Tibial artery (tissue), 4 donors: ENCODE measurements around the gene HDHD3.
"Not testable (repeated sequence)": the region's sequence is repeated elsewhere in the genome, so short reads cannot be mapped to it uniquely, and the experiment has no call there.

Experiments used
- DNase-seq, 2 donors: peaks; one replicate each; pipeline ENCODE4 v3.0.0-alpha.2; 2019
- H3K27ac ChIP-seq, 2 donors: fragments of 200-600 bp; sonication (generic) in 1 of 2; 1 replicate in 1 of 2; 2 replicates in 1 of 2; pipeline ENCODE4 v1.5.1; 2018 to 2019; ENCODE audit warnings: mild to moderate bottlenecking in 1 of 2
- H3K27me3 ChIP-seq, 2 donors: fragments of 200-600 bp; sonication (generic) in 1 of 2; one replicate each; pipeline versions ENCODE4 v1.5.1 to v1.6.0; 2016 to 2019
- H3K36me3 ChIP-seq, 3 donors: fragments of 200-600 bp; sonication (generic) in 2 of 3; one replicate each; pipeline ENCODE4 v1.5.1; 2016 to 2019; ENCODE audit warnings: mild to moderate bottlenecking in 2 of 3
- H3K4me1 ChIP-seq, 4 donors: fragments of 200-600 bp; sonication (generic) in 2 of 4; 1 replicate in 3 of 4; 2 replicates in 1 of 4; pipeline ENCODE4 v1.5.1; 2016 to 2019
- H3K4me3 ChIP-seq, 2 donors: fragments of 200-600 bp; sonication (generic) in 1 of 2; 1 replicate in 1 of 2; 2 replicates in 1 of 2; pipeline ENCODE4 v1.5.1; 2018 to 2019; ENCODE audit warnings: mild to moderate bottlenecking in 2 of 2
- H3K9me3 ChIP-seq, 3 donors: fragments of 200-600 bp; sonication (generic) in 1 of 3; one replicate each; pipeline ENCODE4 v1.5.1; 2016 to 2019
- CTCF ChIP-seq, 2 experiments: fragments of 200-600 bp in 1 of 2; fragments of 450-650 bp in 1 of 2; IDR thresholded peaks; one replicate each; pipeline ENCODE4 v1.5.1; 2017 to 2019; ENCODE audit warnings: antibody characterized with exemption in 2 of 2, mild to moderate bottlenecking in 1 of 2, moderate library complexity in 1 of 2
- intact Hi-C: fragments of 100-400 bp; cut with DNase I; formaldehyde crosslinking; loops from one replicate; pipeline ENCODE4 v1.15.0; 2023; ENCODE audit warnings: low total_unique reads

HDHD3 gene

GRCh38 chr9:113369855-113370140 is 7.0 kb downstream of the HDHD3 start:
- peaks cover 0 to 5% (median 0%) of the 10 kb centered on the region in 4 donors for H3K4me1 ChIP-seq
- no peak overlapping the region for H3K27ac ChIP-seq
- DNase-seq, result no peak
- no peaks in the 10 kb centered on the region for H3K27me3 ChIP-seq
- intact Hi-C loops, result loop anchor here (10.0 kb wide), 1 partner anchor 55 kb away; no protein-coding TSS in a partner anchor
- TF ChIP-seq CTCF (IDR thresholded peaks at IDR 0.05), result no peak
- H3K9me3 ChIP-seq, result no peaks in the 10 kb centered on the region
- H3K4me3 ChIP-seq, result no peak overlapping the region
- H3K36me3 ChIP-seq, result peaks cover 17 to 19% (median 17%) of the 10 kb centered on the region in 3 donors

- Histone ChIP-seq H3K9me3 (no peaks in the 10 kb centered on the region), H3K4me1 (peaks cover 0 to 5% (median 0%) of the 10 kb centered on the region in 4 donors), H3K27me3 (no peaks in the 10 kb centered on the region), H3K27ac (no peak overlapping the region), H3K36me3 (peaks cover 11 to 16% (median 16%) of the 10 kb centered on the region in 3 donors), H3K4me3 (no peak overlapping the region)
- TF ChIP-seq CTCF (IDR thresholded peaks at IDR 0.05), result no peak
- intact Hi-C loops, result no loop called here
- DNase-seq, result no peak
These were observed 7.6 kb downstream of the HDHD3 start for GRCh38 chr9:113368982-113369854.

DNA sequence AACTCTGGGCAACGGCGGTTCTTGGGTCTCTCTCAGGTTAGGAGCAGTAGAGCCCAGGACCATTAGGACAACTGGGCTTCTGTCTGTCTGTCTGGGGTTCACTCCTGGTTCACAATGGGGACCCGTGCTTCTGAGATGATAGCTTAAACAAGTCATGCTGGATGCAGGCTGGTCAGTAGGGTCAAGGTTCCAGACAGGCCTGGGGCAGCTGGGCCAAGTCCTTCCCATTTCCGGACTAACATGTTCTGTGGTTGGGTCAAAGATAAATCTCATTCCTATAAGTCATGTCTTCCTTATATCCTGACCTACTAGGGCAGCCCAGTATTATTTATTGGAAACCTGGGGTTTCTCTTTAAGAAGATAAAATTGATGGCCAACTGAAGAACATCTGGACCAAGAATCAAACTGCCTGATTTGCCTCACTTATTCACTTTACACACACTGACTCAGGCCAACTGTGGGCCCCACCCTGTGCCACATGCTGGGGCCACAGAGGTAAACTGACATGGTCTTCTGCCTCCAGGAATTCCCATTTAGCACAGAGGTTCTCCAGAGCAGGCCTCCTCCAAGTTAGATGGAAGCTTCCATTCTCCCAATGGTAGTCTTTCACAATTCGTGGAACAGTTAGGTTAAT is 8.3 kb downstream of the HDHD3 start:
- Histone ChIP-seq H3K36me3 (peaks cover 4 to 8% (median 8%) of the 10 kb centered on the region in 3 donors), H3K9me3 (no peaks in the 10 kb centered on the region), H3K27ac (no peak overlapping the region), H3K4me1 (peaks cover 0 to 5% (median 0%) of the 10 kb centered on the region in 4 donors), H3K4me3 (no peak overlapping the region), H3K27me3 (no peaks in the 10 kb centered on the region)
- intact Hi-C loops, result no loop called here
- DNase-seq, result no peak
- TF ChIP-seq CTCF (IDR thresholded peaks at IDR 0.05), result no peak

DNA sequence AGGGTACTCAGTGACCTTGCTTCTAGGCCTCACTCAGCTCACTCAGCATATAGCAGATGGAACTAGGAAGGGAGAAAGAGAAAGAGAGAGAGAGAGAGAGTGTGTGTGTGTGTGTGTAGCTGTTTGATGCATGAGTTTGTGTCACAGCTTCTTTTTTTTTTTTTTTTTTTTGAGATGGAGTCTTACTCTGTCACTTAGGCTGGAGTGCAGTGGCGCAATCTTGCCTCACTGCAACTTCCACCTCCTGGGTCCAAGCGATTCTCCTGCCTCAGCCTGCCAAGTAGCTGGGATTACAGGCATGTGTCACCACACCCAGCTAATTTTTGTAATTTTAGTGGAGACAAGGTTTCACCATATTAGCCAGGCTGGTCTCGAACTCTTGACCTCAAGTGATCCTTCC is 11.1 kb downstream of the HDHD3 start:
- DNase-seq, H3K4me1 ChIP-seq, H3K9me3 ChIP-seq, H3K27me3 ChIP-seq, intact Hi-C loops, H3K27ac ChIP-seq, H3K4me3 ChIP-seq, H3K36me3 ChIP-seq: not testable (repeated sequence)

- intact Hi-C loops, result no loop called here
- H3K4me3 ChIP-seq, result no peak overlapping the region
- H3K4me1 ChIP-seq, result no peaks in the 10 kb centered on the region
- H3K9me3 ChIP-seq, result no peaks in the 10 kb centered on the region
- no peaks in the 10 kb centered on the region for H3K36me3 ChIP-seq
- no peaks in the 10 kb centered on the region for H3K27me3 ChIP-seq
- no peak for DNase-seq
- no peak overlapping the region for H3K27ac ChIP-seq
- no peak for TF ChIP-seq CTCF (IDR thresholded peaks at IDR 0.05)
These were observed 11.8 kb downstream of the HDHD3 start for GRCh38 chr9:113364951-113365350.

- Histone ChIP-seq H3K9me3 (no peaks in the 10 kb centered on the region), H3K27me3 (no peaks in the 10 kb centered on the region), H3K36me3 (no peaks in the 10 kb centered on the region), H3K27ac (no peak overlapping the region), H3K4me3 (no peak overlapping the region), H3K4me1 (no peaks in the 10 kb centered on the region)
- intact Hi-C loops, result no loop called here
- no peak for DNase-seq
- no peak for TF ChIP-seq CTCF (IDR thresholded peaks at IDR 0.05)
These were observed 13.4 kb downstream of the HDHD3 start for GRCh38 chr9:113363336-113363735.
